Kidney (tissue), 14 donors: ENCODE measurements around the gene ARHGEF1. TPM values are rescaled to one million over a fixed set of nuclear protein-coding genes. Genes with fewer than 3 reads are reported as not detected.

Experiments
- DNase-seq, 5 donors: peaks; one replicate each; pipeline ENCODE4 v3.0.0-alpha.2; 2013 to 2020
- FAIRE-seq: peaks from 2 replicates; lab custom pipeline; 2012; peaks lifted over from hg19 to GRCh38; lab: Jason Lieb, UNC
- H3K27ac ChIP-seq, 2 donors: one replicate each; pipeline ENCODE4 v1.7.0; 2013; ENCODE audit warnings: low read depth in 2 of 2, low read length in 2 of 2, inconsistent platforms in 1 of 2
- H3K27me3 ChIP-seq: one replicate; pipeline ENCODE4 v1.7.1; 2013; ENCODE audit warnings: low read length, inconsistent platforms; ENCODE audit not compliant: control insufficient read depth, insufficient read depth
- H3K36me3 ChIP-seq, 3 donors: one replicate each; pipeline versions ENCODE4 v1.7.0 to v1.7.1; 2013; ENCODE audit warnings: low read length in 3 of 3, control low read depth in 1 of 3, inconsistent platforms in 1 of 3; ENCODE audit not compliant: insufficient read depth in 3 of 3, control insufficient read depth in 2 of 3
- H3K4me1 ChIP-seq, 3 donors: one replicate each; pipeline versions ENCODE4 v1.7.0 to v1.7.1; 2013; ENCODE audit warnings: low read length in 3 of 3, inconsistent platforms in 1 of 3, low read depth in 1 of 3; ENCODE audit not compliant: control insufficient read depth in 2 of 3, insufficient read depth in 2 of 3
- H3K4me3 ChIP-seq, 3 donors: one replicate each; pipeline versions ENCODE4 v1.7.0 to v1.8.1; 2013; ENCODE audit warnings: low read length in 3 of 3, control low read depth in 1 of 3, inconsistent platforms in 1 of 3
- H3K9ac ChIP-seq, 3 donors: one replicate each; pipeline versions ENCODE4 v1.7.0 to v1.7.1; 2013; ENCODE audit warnings: low read length in 3 of 3, control low read depth in 1 of 3, inconsistent platforms in 1 of 3
- H3K9me3 ChIP-seq, 3 donors: one replicate each; pipeline versions ENCODE4 v1.7.0 to v1.7.1; 2013; ENCODE audit warnings: low read length in 3 of 3, control low read depth in 1 of 3, inconsistent platforms in 1 of 3; ENCODE audit not compliant: control insufficient read depth in 2 of 3, insufficient read depth in 1 of 3
- CTCF ChIP-seq: IDR thresholded peaks from 3 replicates; pipeline ENCODE4 v1.5.1; 2012; ENCODE audit warnings: mild to moderate bottlenecking, moderate library complexity, borderline replicate concordance; ENCODE audit not compliant: insufficient read depth; ENCODE audit errors: extremely low read depth
- intact Hi-C: fragments of 100-400 bp; cut with DNase I; formaldehyde crosslinking; loops from one replicate; pipeline ENCODE4 v1.11.1; 2022
- polyA plus RNA-seq: library from polyadenylated mRNA; stranded (reverse); fragments of 350-450 nt; fragmentation: Illumina TruSeq; extraction: RNeasy Lipid Tissue Mini Kit (QIAGEN cat#74804); gene quantifications from one replicate; pipeline ENCODE4 v1.2.3, GENCODE V29; 2014; ENCODE audit warnings: low read depth, low replicate concordance; ENCODE audit not compliant: insufficient read depth
- total RNA-seq: library from RNA; stranded (reverse); fragmentation: NEBNext Ultra II Directional; extraction: Animal tissue kit (Norgen Biotek cat#: 25700); gene quantifications from one replicate; pipeline ENCODE4 v1.2.1, GENCODE V29; 2021
- donor health status: control.
- donor health status: control.
- donor health status: control.
- donor health status: control.
- donor health status: control.
- donor health status: DM: yes; HTN: yes; CAD: no.
- donor health status: Normal renal cell carcinoma (clear cell type).

Gene ARHGEF1
- total and polyA plus RNA-seq, 2 donors from 2014 or later = 39.0 to 139 TPM

GRCh38 chr19:41921577-41922576 is 38.9 kb downstream of the ARHGEF1 start:
- no peak overlapping the region for H3K9ac ChIP-seq
- H3K27ac ChIP-seq = no peak overlapping the region
- TF ChIP-seq CTCF = no peak
- no peaks in the 10 kb centered on the region for H3K4me1 ChIP-seq
- intact Hi-C loops = no loop called here
- peaks cover 0 to 4% (median 0%) of the 10 kb centered on the region in 3 donors for H3K9me3 ChIP-seq
- H3K27me3 ChIP-seq = peaks cover 66% of the 10 kb centered on the region
- no peaks in the 10 kb centered on the region for H3K36me3 ChIP-seq
- no peak for FAIRE-seq
- H3K4me3 ChIP-seq = no peak overlapping the region
- DNase-seq = no peak

- TF ChIP-seq CTCF = no peak
- H3K9me3 ChIP-seq = peaks cover 0 to 4% (median 0%) of the 10 kb centered on the region in 3 donors
- DNase-seq (peak in 1 of 5 donors; percentile 56), FAIRE-seq (no peak)
- H3K4me1 ChIP-seq = no peaks in the 10 kb centered on the region
- no peaks in the 10 kb centered on the region for H3K36me3 ChIP-seq
- no peak overlapping the region for H3K9ac ChIP-seq
- H3K4me3 ChIP-seq = no peak overlapping the region
- intact Hi-C loops = no loop called here
- H3K27me3 ChIP-seq = peaks cover 70% of the 10 kb centered on the region
- H3K27ac ChIP-seq = no peak overlapping the region
These were observed 39.6 kb downstream of the ARHGEF1 start for GRCh38 chr19:41922585-41922984.

GRCh38 chr19:41923045-41923788 is 40.2 kb downstream of the ARHGEF1 start:
- no peaks in the 10 kb centered on the region for H3K36me3 ChIP-seq
- H3K4me3 ChIP-seq = no peak overlapping the region
- no peak overlapping the region for H3K9ac ChIP-seq
- no peak for TF ChIP-seq CTCF
- DNase-seq = no peak
- no peaks in the 10 kb centered on the region for H3K4me1 ChIP-seq
- peaks cover 69% of the 10 kb centered on the region for H3K27me3 ChIP-seq
- no peak for FAIRE-seq
- peaks cover 0 to 4% (median 0%) of the 10 kb centered on the region in 3 donors for H3K9me3 ChIP-seq
- H3K27ac ChIP-seq = no peak overlapping the region
- intact Hi-C loops = no loop called here
